ENCODE measurements around the gene SLC35B3. TPM values are rescaled to one million over a fixed set of nuclear protein-coding genes. Genes with fewer than 3 reads are reported as not detected.

SLC35B3 gene
- total and polyA plus RNA-seq, 2 of the 8 experiments (the other 6 are each of a cell fraction or from before 2014, with no cell fraction given), result 5.5 to 9.8 TPM

GRCh38 chr6:8434727-8435092, 635 bp downstream of the SLC35B3 start:
- Histone ChIP-seq H3K9ac (replicated peaks in 1 of 4; ENCODE audit: extremely low read depth in 1 of 4, low read depth in 3 of 4, low read length in 3 of 4) (peak overlapping the region; percentile 35 to 87 (median 78)), H3K4ac (replicated peaks; ENCODE audit: insufficient read length, low read depth, low read length) (no peak overlapping the region), H3K9me3 (ENCODE audit: insufficient read depth in 2 of 2, low read depth in 1 of 2, low read length in 1 of 2) (no peaks in the 10 kb centered on the region), H3K23me2 (ENCODE audit: low read depth, low read length) (peaks cover 4% of the 10 kb centered on the region; the same call in 1 of the 2 replicates), H4K5ac (ENCODE audit: insufficient read length, low read depth, low read length) (peak overlapping the region; percentile 8), H3K36me3 (ENCODE audit: control insufficient read depth in 2 of 4, insufficient read depth in 4 of 4, low read length in 3 of 4) (no peaks in the 10 kb centered on the region), H2BK15ac (ENCODE audit: low read length) (no peak overlapping the region), H3K4me3 (ENCODE audit: extremely low read depth in 1 of 4, insufficient read depth in 2 of 4, low read depth in 3 of 4, low read length in 4 of 4) (peak overlapping the region; percentile 86 to 98 (median 96)), H2BK5ac (ENCODE audit: low read depth, low read length) (peak overlapping the region; percentile 92), H4K8ac (ENCODE audit: extremely low read depth, insufficient read depth, low read length) (peak overlapping the region; percentile 66; the same call in 1 of the 2 replicates), H3K14ac (ENCODE audit: insufficient read length) (peak overlapping the region; percentile 70), H2AK5ac (ENCODE audit: low read depth, low read length) (no peak overlapping the region), H2AFZ (ENCODE audit: low read length) (peak overlapping the region; percentile 96; the same call in 1 of the 2 replicates), H3K27ac (ENCODE audit: low read depth, low read length) (peak overlapping the region; percentile 63; the same call in 1 of the 2 replicates), H3K79me1 (ENCODE audit: low read depth, low read length) (no peaks in the 10 kb centered on the region), H3K56ac (replicated peaks; ENCODE audit: insufficient read length, low read depth, low read length) (no peak overlapping the region), H2BK120ac (replicated peaks; ENCODE audit: low read depth, low read length) (no peak overlapping the region), H3K18ac (ENCODE audit: extremely low read depth, low read length) (no peak overlapping the region), H2BK20ac (ENCODE audit: low read length) (no peak overlapping the region), H3K79me2 (ENCODE audit: control insufficient read depth in 1 of 2, insufficient read depth in 2 of 2, low read length in 2 of 2) (peaks cover 0 to 25% of the 10 kb centered on the region in 2 experiments; a peak in 3 of 4 replicates), H4K91ac (replicated peaks; ENCODE audit: insufficient read length, low read length) (no peak overlapping the region), H3K23ac (ENCODE audit: insufficient read length) (no peak overlapping the region), H3K27me3 (replicated peaks in 1 of 4; ENCODE audit: control insufficient read depth in 3 of 4, extremely low read depth in 1 of 4, insufficient read depth in 3 of 4, low read length in 3 of 4) (no peaks in the 10 kb centered on the region; a peak in 1 of 7 replicates), H4K20me1 (replicated peaks in 1 of 2; ENCODE audit: control insufficient read depth in 1 of 2, insufficient read depth in 2 of 2, low read length in 2 of 2) (no peaks in the 10 kb centered on the region), H3K4me2 (ENCODE audit: insufficient read depth in 1 of 2, low read depth in 2 of 2, low read length in 2 of 2) (peak overlapping the region; percentile 75 to 87), H3K4me1 (replicated peaks in 1 of 4; ENCODE audit: control insufficient read depth in 3 of 4, insufficient read depth in 4 of 4, low read length in 3 of 4) (peaks cover 0 to 1% (median 0%) of the 10 kb centered on the region in 4 experiments; a peak in 3 of 7 replicates), H2BK12ac (ENCODE audit: low read depth, low read length) (no peak overlapping the region)
- FAIRE-seq (no peak), DNase-seq (ENCODE audit: low read depth in 1 of 2, low spot score in 2 of 2) (no peak)
- ChIA-PET POLR2A (ENCODE audit: partially characterized antibody) (no interaction called here), CTCF (ENCODE audit: partially characterized antibody) (no interaction called here)
- no peak for TF ChIP-seq TAF1 (IDR thresholded peaks at IDR 0.05; ENCODE audit: low read depth, low read length)
- TF ChIP-seq RFX5 (IDR thresholded peaks at IDR 0.05; ENCODE audit: borderline replicate concordance, low read depth, low read length), result no peak
- no peak for TF ChIP-seq POU5F1 (IDR thresholded peaks at IDR 0.05; ENCODE audit: low read depth, low read length)
- WGBS, 2 experiments (ENCODE audit: extremely low coverage in 1 of 2, insufficient coverage in 1 of 2, insufficient read length in 1 of 2, insufficient replicate concordance in 2 of 2, low coverage in 1 of 2, low lambda C conversion rate in 2 of 2, missing lambda C conversion rate in 1 of 2), result 8% methylated on average over 8 of the region's 8 CpGs; no CpG with 5 or more reads in 1 of the 2 experiments

Data from H1 (cell line).